H1 (cell line): ENCODE data around the gene BNC2. TPM values are rescaled to one million over a fixed set of nuclear protein-coding genes. Genes with fewer than 3 reads are reported as not detected.
A peak's percentile ranks its signal among the peaks of the same experiment; 100 is the strongest.

ENCODE experiments used
- CTCF ChIA-PET: fragments of 300-600 bp; sonication (Branson Sonifier 250); formaldehyde crosslinking; loops from one replicate; lab custom pipeline; 2021; ENCODE audit not compliant: partially characterized antibody; lab: Charles Lee
- POLR2A ChIA-PET: fragments of 300-600 bp; sonication (Branson Sonifier 250); formaldehyde crosslinking; loops from one replicate; lab custom pipeline; 2021; ENCODE audit warnings: inconsistent platforms; ENCODE audit not compliant: partially characterized antibody; lab: Charles Lee
- DNase-seq, 2 experiments: peaks; one replicate each; pipeline versions ENCODE4 v3.0.0 to v3.0.0-alpha.2; 2010 to 2022; ENCODE audit warnings: low spot score in 2 of 2, low read depth in 1 of 2, mixed read lengths in 1 of 2
- FAIRE-seq: peaks from 2 replicates; lab custom pipeline; 2011; peaks lifted over from hg19 to GRCh38; lab: Jason Lieb, UNC
- H2AFZ ChIP-seq: 2 replicates; pipeline ENCODE4 v1.8.1; 2012; ENCODE audit warnings: low read length, inconsistent platforms
- H2AK5ac ChIP-seq: 2 replicates; pipeline ENCODE4 v1.6.1; 2013; ENCODE audit warnings: low read depth, low read length
- H2BK120ac ChIP-seq: replicated peaks from 2 replicates; pipeline ENCODE3; 2013; ENCODE audit warnings: low read depth, low read length, inconsistent platforms
- H2BK12ac ChIP-seq: 2 replicates; pipeline ENCODE4 v1.6.1; 2013; ENCODE audit warnings: low read depth, low read length
- H2BK15ac ChIP-seq: 2 replicates; pipeline ENCODE4 v1.6.1; 2013; ENCODE audit warnings: low read length
- H2BK20ac ChIP-seq: 2 replicates; pipeline ENCODE4 v1.6.1; 2013; ENCODE audit warnings: low read length
- H2BK5ac ChIP-seq: 2 replicates; pipeline ENCODE4 v1.6.1; 2013; ENCODE audit warnings: low read depth, low read length
- H3K14ac ChIP-seq: 2 replicates; pipeline ENCODE4 v1.6.1; 2013; ENCODE audit warnings: inconsistent platforms; ENCODE audit not compliant: insufficient read length
- H3K18ac ChIP-seq: 2 replicates; pipeline ENCODE4 v1.6.1; 2013; ENCODE audit warnings: low read length; ENCODE audit errors: extremely low read depth
- H3K23ac ChIP-seq: 2 replicates; pipeline ENCODE4 v1.6.1; 2013; ENCODE audit warnings: inconsistent platforms; ENCODE audit not compliant: insufficient read length
- H3K23me2 ChIP-seq: 2 replicates; pipeline ENCODE4 v1.6.1; 2013; ENCODE audit warnings: low read depth, low read length
- H3K27ac ChIP-seq: 2 replicates; pipeline ENCODE4 v1.6.1; 2011; ENCODE audit warnings: low read depth, low read length, inconsistent platforms
- H3K27me3 ChIP-seq, 4 experiments: replicated peaks in 1 of 4; 1 replicate in 1 of 4; 2 replicates in 3 of 4; pipeline versions ENCODE4 v1.6.1 to v1.8.1; 2011 to 2013; ENCODE audit warnings: low read length in 3 of 4, mild to moderate bottlenecking in 3 of 4, inconsistent platforms in 2 of 4, mixed read lengths in 2 of 4, moderate library complexity in 1 of 4; ENCODE audit not compliant: control insufficient read depth in 3 of 4, insufficient read depth in 3 of 4; ENCODE audit errors: extremely low read depth in 1 of 4
- H3K36me3 ChIP-seq, 4 experiments: 2 replicates each; pipeline versions ENCODE4 v1.6.1 to v1.8.1; 2011 to 2013; ENCODE audit warnings: mild to moderate bottlenecking in 4 of 4, low read length in 3 of 4, moderate library complexity in 2 of 4, control low read depth in 1 of 4, inconsistent platforms in 1 of 4; ENCODE audit not compliant: insufficient read depth in 4 of 4, control insufficient read depth in 2 of 4
- H3K4ac ChIP-seq: replicated peaks from 2 replicates; pipeline ENCODE3; 2013; ENCODE audit warnings: low read length, low read depth, mixed read lengths, inconsistent platforms; ENCODE audit not compliant: insufficient read length
- H3K4me1 ChIP-seq, 4 experiments: replicated peaks in 1 of 4; 1 replicate in 1 of 4; 2 replicates in 3 of 4; pipeline versions ENCODE4 v1.6.1 to v1.8.1; 2011 to 2013; ENCODE audit warnings: low read length in 3 of 4, inconsistent platforms in 2 of 4, mixed read lengths in 1 of 4; ENCODE audit not compliant: insufficient read depth in 4 of 4, control insufficient read depth in 3 of 4
- H3K4me2 ChIP-seq, 2 experiments: 2 replicates each; pipeline versions ENCODE4 v1.6.1 to v1.8.1; 2011 to 2013; ENCODE audit warnings: low read depth in 2 of 2, low read length in 2 of 2, control low read depth in 1 of 2, inconsistent platforms in 1 of 2, mild to moderate bottlenecking in 1 of 2; ENCODE audit not compliant: insufficient read depth in 1 of 2
- H3K4me3 ChIP-seq, 4 experiments: fragments of 200-600, 300-600 bp in 1 of 4; sonication (generic), shearing (Covaris generic), sonication (Bioruptor Twin) in 1 of 4; 2 replicates each; pipeline versions ENCODE4 v1.5.1 to v1.8.1; 2011 to 2016; ENCODE audit warnings: low read length in 4 of 4, low read depth in 3 of 4, control low read depth in 2 of 4, inconsistent platforms in 2 of 4, mild to moderate bottlenecking in 2 of 4, mixed read lengths in 1 of 4, moderate library complexity in 1 of 4; ENCODE audit not compliant: insufficient read depth in 2 of 4; ENCODE audit errors: extremely low read depth in 1 of 4
- H3K56ac ChIP-seq: replicated peaks from 2 replicates; pipeline ENCODE3; 2013; ENCODE audit warnings: low read depth, mild to moderate bottlenecking, mixed read lengths, low read length, inconsistent platforms; ENCODE audit not compliant: insufficient read length
- H3K79me1 ChIP-seq: 2 replicates; pipeline ENCODE4 v1.6.1; 2013; ENCODE audit warnings: low read depth, low read length, control low read depth
- H3K79me2 ChIP-seq, 2 experiments: 2 replicates each; pipeline versions ENCODE4 v1.6.1 to v1.8.1; 2012 to 2013; ENCODE audit warnings: low read length in 2 of 2, mild to moderate bottlenecking in 2 of 2, inconsistent platforms in 1 of 2; ENCODE audit not compliant: insufficient read depth in 2 of 2, control insufficient read depth in 1 of 2
- H3K9ac ChIP-seq, 4 experiments: replicated peaks in 1 of 4; 1 replicate in 1 of 4; 2 replicates in 3 of 4; pipeline versions ENCODE4 v1.6.1 to v1.8.1; 2011 to 2013; ENCODE audit warnings: low read depth in 3 of 4, low read length in 3 of 4, control low read depth in 2 of 4, mild to moderate bottlenecking in 2 of 4, moderate library complexity in 2 of 4, inconsistent platforms in 1 of 4; ENCODE audit errors: extremely low read depth in 1 of 4
- H3K9me3 ChIP-seq, 2 experiments: 2 replicates each; pipeline versions ENCODE4 v1.6.1 to v1.8.1; 2012 to 2013; ENCODE audit warnings: mild to moderate bottlenecking in 2 of 2, moderate library complexity in 2 of 2, control low read depth in 1 of 2, inconsistent platforms in 1 of 2, low read depth in 1 of 2, low read length in 1 of 2, mixed read lengths in 1 of 2; ENCODE audit not compliant: insufficient read depth in 2 of 2
- H4K20me1 ChIP-seq, 2 experiments: replicated peaks in 1 of 2; 2 replicates each; pipeline versions ENCODE3 to v1.8.1; 2011 to 2013; ENCODE audit warnings: inconsistent platforms in 2 of 2, low read length in 2 of 2, mild to moderate bottlenecking in 1 of 2; ENCODE audit not compliant: insufficient read depth in 2 of 2, control insufficient read depth in 1 of 2
- H4K5ac ChIP-seq: 2 replicates; pipeline ENCODE4 v1.6.1; 2013; ENCODE audit warnings: low read length, low read depth, mixed read lengths, inconsistent platforms; ENCODE audit not compliant: insufficient read length
- H4K8ac ChIP-seq: 2 replicates; pipeline ENCODE4 v1.8.0; 2013; ENCODE audit warnings: mild to moderate bottlenecking, moderate library complexity, low read length, inconsistent platforms; ENCODE audit not compliant: insufficient read depth; ENCODE audit errors: extremely low read depth
- H4K91ac ChIP-seq: replicated peaks from 2 replicates; pipeline ENCODE3; 2013; ENCODE audit warnings: low read length, mixed read lengths, inconsistent platforms; ENCODE audit not compliant: insufficient read length
- GTF2F1 ChIP-seq: IDR thresholded peaks from 2 replicates; pipeline ENCODE4 v1.6.1; 2012; ENCODE audit warnings: low read depth, low read length, improper control_type of control experiment, borderline replicate concordance
- KDM1A ChIP-seq: fragments of 200-600, 300-600 bp; sonication (generic); IDR thresholded peaks from 2 replicates; pipeline ENCODE4 v1.7.1; 2016; ENCODE audit warnings: mild to moderate bottlenecking, low read length, borderline replicate concordance
- SIX5 ChIP-seq: IDR thresholded peaks from 2 replicates; pipeline ENCODE4 v1.6.1; 2011; ENCODE audit warnings: mild to moderate bottlenecking, low read depth, low read length
- SRF ChIP-seq: IDR thresholded peaks from 2 replicates; pipeline ENCODE4 v1.6.1; 2011; ENCODE audit warnings: mild to moderate bottlenecking, low read depth, low read length, moderate library complexity
- SUZ12 ChIP-seq: fragments of 200-600 bp; sonication (generic); IDR thresholded peaks from 2 replicates; pipeline ENCODE4 v1.6.1; 2012; ENCODE audit warnings: mild to moderate bottlenecking, inconsistent platforms, low read length, moderate library complexity, mixed read lengths
- WGBS, 2 experiments: shearing (Covaris generic) in 1 of 2; methylation state at CpG; one replicate each; pipeline versions ENCODE4 v1.1.6 to v1.1.7; 2013 to 2015; ENCODE audit warnings: low lambda C conversion rate in 2 of 2, mixed read lengths in 2 of 2, inconsistent platforms in 1 of 2, low coverage in 1 of 2, missing lambda C conversion rate in 1 of 2; ENCODE audit not compliant: insufficient replicate concordance in 2 of 2, insufficient coverage in 1 of 2, insufficient read length in 1 of 2; ENCODE audit errors: extremely low coverage in 1 of 2, missing lambda C conversion rate in 1 of 2; 5-methylcytosine and 5-hydroxymethylcytosine counted together
- polyA plus RNA-seq, 7 experiments: library from polyadenylated mRNA; depleted of rRNA in 3 of 7; stranded (reverse) in 5 of 7; unstranded in 2 of 7; fragments of >200 nt in 5 of 7; fragments of 200-250 nt in 2 of 7; gene quantifications; 1 replicate in 5 of 7; 2 replicates in 1 of 7; 4 replicates in 1 of 7; pipeline versions ENCODE4 v1.2.1 to v1.2.3, GENCODE V29; 2011 to 2013; ENCODE audit warnings: missing spikeins in 2 of 7, mixed read lengths in 2 of 7
- total RNA-seq: library from RNA; stranded (reverse); fragmentation: NEBNext Ultra II Directional; extraction: Animal tissue kit (Norgen Biotek cat#: 25700); gene quantifications from 2 replicates; pipeline ENCODE4 v1.2.1, GENCODE V29; 2021
- TF ChIP-seq, protein P1 (sequence below): IDR thresholded peaks from 2 replicates; pipeline ENCODE4 v1.6.1; 2011; ENCODE audit warnings: low read length, improper control_type of control experiment

BNC2 gene
- total and polyA plus RNA-seq, 2 of the 8 experiments (the other 6 are each of a cell fraction or from before 2014, with no cell fraction given): 16.0 to 26.8 TPM

- FAIRE-seq (peak; percentile 98), DNase-seq (peak; percentile 71 to 76)
- H3K9me3 ChIP-seq: no peaks in the 10 kb centered on the region
- no peak overlapping the region for H3K56ac ChIP-seq
- H3K4ac ChIP-seq: no peak overlapping the region
- H2BK15ac ChIP-seq: no peak overlapping the region
- H4K20me1 ChIP-seq: no peaks in the 10 kb centered on the region
- no peak overlapping the region for H3K9ac ChIP-seq
- no peak overlapping the region for H3K27ac ChIP-seq
- peak overlapping the region; percentile 43; the same call in 1 of the 2 replicates for H3K18ac ChIP-seq
- no peak overlapping the region for H2AFZ ChIP-seq
- WGBS, 2 experiments: 61% methylated on average over 6 of the region's 6 CpGs; no CpG with 5 or more reads in 1 of the 2 experiments
- H2BK5ac ChIP-seq: no peak overlapping the region
- no peak overlapping the region; the same call in 1 of the 2 replicates for H2AK5ac ChIP-seq
- H4K8ac ChIP-seq: no peak overlapping the region
- H3K79me2 ChIP-seq: peaks cover 0 to 6% of the 10 kb centered on the region in 2 experiments; a peak in 2 of 4 replicates
- no peaks in the 10 kb centered on the region for H3K27me3 ChIP-seq
- ChIA-PET CTCF (interaction anchor here (0.7 to 1.0 kb wide), 2 partner anchors 14 to 88 kb away, joined by 3 to 5 read pairs; no protein-coding TSS in a partner anchor), POLR2A (interaction anchor here (0.6 to 2.3 kb wide), 3 partner anchors 10 to 44 kb away, joined by 3 to 6 read pairs (median 5); no protein-coding TSS in a partner anchor)
- H2BK20ac ChIP-seq: no peak overlapping the region
- no peak overlapping the region for H3K14ac ChIP-seq
- peak overlapping the region; percentile 69; the same call in 1 of the 2 replicates for H2BK12ac ChIP-seq
- no peak overlapping the region for H4K91ac ChIP-seq
- H3K23ac ChIP-seq: no peak overlapping the region
- peak overlapping the region; percentile 38 to 55; a peak in 3 of 4 replicates for H3K4me2 ChIP-seq
- peak overlapping the region in 1 of 4 experiments; percentile 16; a peak in 1 of 8 replicates for H3K4me3 ChIP-seq
- peak overlapping the region; percentile 71 for H4K5ac ChIP-seq
- no peak overlapping the region for H2BK120ac ChIP-seq
- peaks cover 8 to 28% (median 18%) of the 10 kb centered on the region in 4 experiments for H3K4me1 ChIP-seq
- no peaks in the 10 kb centered on the region for H3K79me1 ChIP-seq
- H3K23me2 ChIP-seq: no peaks in the 10 kb centered on the region
- no peaks in the 10 kb centered on the region for H3K36me3 ChIP-seq
- peak; percentile 90 for TF ChIP-seq KDM1A
- no peak for TF ChIP-seq SIX5
- TF ChIP-seq GTF2F1: no peak
- no peak for TF ChIP-seq SUZ12
- TF ChIP-seq, protein P1, sequence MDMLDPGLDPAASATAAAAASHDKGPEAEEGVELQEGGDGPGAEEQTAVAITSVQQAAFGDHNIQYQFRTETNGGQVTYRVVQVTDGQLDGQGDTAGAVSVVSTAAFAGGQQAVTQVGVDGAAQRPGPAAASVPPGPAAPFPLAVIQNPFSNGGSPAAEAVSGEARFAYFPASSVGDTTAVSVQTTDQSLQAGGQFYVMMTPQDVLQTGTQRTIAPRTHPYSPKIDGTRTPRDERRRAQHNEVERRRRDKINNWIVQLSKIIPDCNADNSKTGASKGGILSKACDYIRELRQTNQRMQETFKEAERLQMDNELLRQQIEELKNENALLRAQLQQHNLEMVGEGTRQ: no peak
- TF ChIP-seq SRF: no peak
Measured at GRCh38 chr9:16485575-16486321, 384.7 kb downstream of the BNC2 start.
